Measurements from ENCODE around the gene SMIM33.
"Not testable (repeated sequence)": the region's sequence is repeated elsewhere in the genome, so short reads cannot be mapped to it uniquely, and the experiment has no call there.

SMIM33 gene

GRCh38 chr5:139482050-139482889, 11.5 kb downstream of the SMIM33 start, which contains the start of gene STING1:
Gene STING1 (minus strand): TSS chr5:139482758. CDS start chr5:139481704, 1,054 bp downstream.
- DNase-seq (ENCODE audit: low spot score): peak; percentile 55

GRCh38 chr5:139482890-139483208, 12.0 kb downstream of the SMIM33 start:
- DNase-seq (ENCODE audit: low spot score): not testable (repeated sequence)

- DNase-seq (ENCODE audit: low spot score): no peak
Observed at GRCh38 chr5:139486201-139486600, 15.4 kb downstream of the SMIM33 start.

- DNase-seq (ENCODE audit: low spot score): peak; percentile 61
Observed at GRCh38 chr5:139488260-139488659, 17.5 kb downstream of the SMIM33 start.

GRCh38 chr5:139492700-139493192, 21.9 kb downstream of the SMIM33 start:
- DNase-seq (ENCODE audit: low spot score): no peak

- no peak for DNase-seq (ENCODE audit: low spot score)
Observed at GRCh38 chr5:139494256-139494655, 23.5 kb downstream of the SMIM33 start.

GRCh38 chr5:139494832-139495231, 24.0 kb downstream of the SMIM33 start:
- no peak for DNase-seq (ENCODE audit: low spot score)

- DNase-seq (ENCODE audit: low spot score): peak; percentile 28
Observed at GRCh38 chr5:139495638-139496435, 25.0 kb downstream of the SMIM33 start.

GRCh38 chr5:139501381-139501780, 30.6 kb downstream of the SMIM33 start:
- DNase-seq (ENCODE audit: low spot score): peak; percentile 37

GRCh38 chr5:139503036-139503817, 32.4 kb downstream of the SMIM33 start:
- DNase-seq (ENCODE audit: low spot score): not testable (repeated sequence)

GRCh38 chr5:139503879-139504278, 33.1 kb downstream of the SMIM33 start:
- DNase-seq (ENCODE audit: low spot score): not testable (repeated sequence)

- not testable (repeated sequence) for DNase-seq (ENCODE audit: low spot score)
Observed at GRCh38 chr5:139504722-139505121, 33.9 kb downstream of the SMIM33 start.

- DNase-seq (ENCODE audit: low spot score): no peak
Observed at GRCh38 chr5:139512786-139513390, 42.1 kb downstream of the SMIM33 start.

GRCh38 chr5:139513434-139513833, 42.6 kb downstream of the SMIM33 start:
- DNase-seq (ENCODE audit: low spot score): peak; percentile 83

GRCh38 chr5:139513852-139514485, 43.2 kb downstream of the SMIM33 start:
- DNase-seq (ENCODE audit: low spot score): no peak

- no peak for DNase-seq (ENCODE audit: low spot score)
Observed at GRCh38 chr5:139514486-139514856, 43.7 kb downstream of the SMIM33 start.

- DNase-seq (ENCODE audit: low spot score): peak; percentile 91
Observed at GRCh38 chr5:139517683-139518564, 47.1 kb downstream of the SMIM33 start.

Data from pons (tissue), 1 donor.